ENCODE data around the gene ALG12. TPM values are rescaled to one million over a fixed set of nuclear protein-coding genes. Genes with fewer than 3 reads are reported as not detected.

ALG12 gene
- total RNA-seq, 1 experiment from 2014 or later: 18.2 TPM

- TF ChIP-seq CTCF (IDR thresholded peaks at IDR 0.05; ENCODE audit: unreplicated experiment): no peak
- CTCF ChIA-PET: no interaction called here
- no peak overlapping the region for H3K27ac Mint-ChIP-seq (ENCODE audit: low read depth, unreplicated experiment)
Observed at GRCh38 chr22:49863931-49864330, 54.3 kb downstream of the ALG12 start.

GRCh38 chr22:49862496-49862776, 55.8 kb downstream of the ALG12 start:
- H3K36me3 Mint-ChIP-seq (ENCODE audit: insufficient read depth, unreplicated experiment): peaks cover 27% of the 10 kb centered on the region
- POLR2A ChIA-PET: no interaction called here
- intact Hi-C loops (cut with micrococcal nuclease): no loop called here
- DNase-seq (ENCODE audit: unreplicated experiment): no peak
- no peak overlapping the region for H3K27ac Mint-ChIP-seq (ENCODE audit: low read depth, unreplicated experiment)
- H3K27me3 Mint-ChIP-seq (ENCODE audit: insufficient read depth, unreplicated experiment): no peaks in the 10 kb centered on the region
- no peak overlapping the region for H3K4me3 Mint-ChIP-seq (ENCODE audit: unreplicated experiment)
- no peaks in the 10 kb centered on the region for H3K4me1 Mint-ChIP-seq (ENCODE audit: insufficient read depth, unreplicated experiment)
- BruUV-seq (replicated peaks): no TSS peak
- TF ChIP-seq CTCF (IDR thresholded peaks at IDR 0.05; ENCODE audit: unreplicated experiment): no peak
- peaks cover 21% of the 10 kb centered on the region for H3K9me3 Mint-ChIP-seq (ENCODE audit: unreplicated experiment)
- CTCF ChIA-PET: no interaction called here

More at GRCh38 chr22:49863931-49864330, 54.3 kb downstream of the ALG12 start:
- H3K27me3 Mint-ChIP-seq (ENCODE audit: insufficient read depth, unreplicated experiment): no peaks in the 10 kb centered on the region
- peaks cover 31% of the 10 kb centered on the region for H3K36me3 Mint-ChIP-seq (ENCODE audit: insufficient read depth, unreplicated experiment)
- BruUV-seq (replicated peaks): no TSS peak
- no peak for DNase-seq (ENCODE audit: unreplicated experiment)
- no peak overlapping the region for H3K4me3 Mint-ChIP-seq (ENCODE audit: unreplicated experiment)
- no peaks in the 10 kb centered on the region for H3K4me1 Mint-ChIP-seq (ENCODE audit: insufficient read depth, unreplicated experiment)
- H3K9me3 Mint-ChIP-seq (ENCODE audit: unreplicated experiment): peaks cover 21% of the 10 kb centered on the region
- POLR2A ChIA-PET: interaction anchor here (0.5 to 1.4 kb wide), 2 partner anchors 9 to 436 kb away, joined by 3 to 4 read pairs; no protein-coding TSS in a partner anchor
- intact Hi-C loops (cut with micrococcal nuclease): no loop called here

GRCh38 chr22:49861642-49862495, 56.4 kb downstream of the ALG12 start:
- no peaks in the 10 kb centered on the region for H3K27me3 Mint-ChIP-seq (ENCODE audit: insufficient read depth, unreplicated experiment)
- no peak overlapping the region for H3K4me3 Mint-ChIP-seq (ENCODE audit: unreplicated experiment)
- H3K4me1 Mint-ChIP-seq (ENCODE audit: insufficient read depth, unreplicated experiment): no peaks in the 10 kb centered on the region
- H3K9me3 Mint-ChIP-seq (ENCODE audit: unreplicated experiment): peaks cover 15% of the 10 kb centered on the region
- CTCF ChIA-PET: no interaction called here
- TF ChIP-seq CTCF (IDR thresholded peaks at IDR 0.05; ENCODE audit: unreplicated experiment): no peak
- BruUV-seq (replicated peaks): no TSS peak
- intact Hi-C loops (cut with micrococcal nuclease): no loop called here
- peaks cover 21% of the 10 kb centered on the region for H3K36me3 Mint-ChIP-seq (ENCODE audit: insufficient read depth, unreplicated experiment)
- H3K27ac Mint-ChIP-seq (ENCODE audit: low read depth, unreplicated experiment): no peak overlapping the region
- POLR2A ChIA-PET: no interaction called here
- no peak for DNase-seq (ENCODE audit: unreplicated experiment)

GRCh38 chr22:49858827-49859226, 59.4 kb downstream of the ALG12 start:
- Mint-ChIP-seq H3K4me1 (ENCODE audit: insufficient read depth, unreplicated experiment) (peaks cover 13% of the 10 kb centered on the region), H3K27ac (ENCODE audit: low read depth, unreplicated experiment) (no peak overlapping the region), H3K4me3 (ENCODE audit: unreplicated experiment) (no peak overlapping the region), H3K9me3 (ENCODE audit: unreplicated experiment) (no peaks in the 10 kb centered on the region), H3K36me3 (ENCODE audit: insufficient read depth, unreplicated experiment) (peaks cover 13% of the 10 kb centered on the region), H3K27me3 (ENCODE audit: insufficient read depth, unreplicated experiment) (no peaks in the 10 kb centered on the region)
- POLR2A ChIA-PET: no interaction called here
- no TSS peak for BruUV-seq (replicated peaks)
- CTCF ChIA-PET: interaction anchor here (0.7 kb wide), 1 partner anchor 667 kb away, joined by 3 read pairs; the partner anchor contains the start of gene SCO2
- intact Hi-C loops (cut with micrococcal nuclease): loop anchor here (10.0 kb wide), 1 partner anchor 56 kb away; the partner anchor contains the start of genes ALG12 and CRELD2
- no peak for TF ChIP-seq CTCF (IDR thresholded peaks at IDR 0.05; ENCODE audit: unreplicated experiment)
- no peak for DNase-seq (ENCODE audit: unreplicated experiment)

Data from MCF 10A (cell line).